Hepatocyte (in vitro differentiated cells): ENCODE data around the gene RAET1G. TPM values are rescaled to one million over a fixed set of nuclear protein-coding genes. Genes with fewer than 3 reads are reported as not detected.

Source experiments
- DNase-seq: peaks from one replicate; pipeline ENCODE4 v3.0.0-alpha.2; 2016; ENCODE audit warnings: low spot score
- H2AFZ ChIP-seq: fragments of 200-600 bp; sonication (generic); 2 replicates; pipeline ENCODE4 v1.6.0; 2016; ENCODE audit warnings: antibody characterized with exemption, mild to moderate bottlenecking
- H3K27ac ChIP-seq: fragments of 200-600 bp; sonication (generic); 2 replicates; pipeline ENCODE4 v1.5.1; 2016; ENCODE audit warnings: mild to moderate bottlenecking
- H3K27me3 ChIP-seq: fragments of 200-600 bp; sonication (generic); 2 replicates; pipeline ENCODE4 v1.6.1; 2016
- H3K36me3 ChIP-seq: fragments of 200-600 bp; sonication (generic); replicated peaks from 2 replicates; pipeline ENCODE4 v1.5.1; 2016; ENCODE audit warnings: low read depth; ENCODE audit not compliant: insufficient read depth
- H3K4me1 ChIP-seq: fragments of 200-600 bp; sonication (generic); 2 replicates; pipeline ENCODE4 v1.5.1; 2016; ENCODE audit warnings: mild to moderate bottlenecking, moderate library complexity; ENCODE audit not compliant: insufficient read depth
- H3K4me2 ChIP-seq: fragments of 200-600 bp; sonication (generic); 2 replicates; pipeline ENCODE4 v1.6.0; 2016
- H3K4me3 ChIP-seq: fragments of 200-600 bp; sonication (generic); 2 replicates; pipeline ENCODE4 v1.5.1; 2016; ENCODE audit warnings: mild to moderate bottlenecking
- H3K79me2 ChIP-seq: fragments of 200-600 bp; sonication (generic); 2 replicates; pipeline ENCODE4 v1.6.0; 2017; ENCODE audit warnings: mild to moderate bottlenecking
- H3K9me2 ChIP-seq: fragments of 200-600 bp; sonication (generic); replicated peaks from 2 replicates; pipeline ENCODE4 v1.6.0; 2017; ENCODE audit warnings: mild to moderate bottlenecking; ENCODE audit not compliant: insufficient read depth
- H3K9me3 ChIP-seq: fragments of 200-600 bp; sonication (generic); 2 replicates; pipeline ENCODE4 v1.5.1; 2016; ENCODE audit warnings: low read depth, mild to moderate bottlenecking
- H4K20me1 ChIP-seq: fragments of 200-600 bp; sonication (generic); 2 replicates; pipeline ENCODE4 v1.6.0; 2016; ENCODE audit warnings: mild to moderate bottlenecking; ENCODE audit not compliant: insufficient read depth, poor library complexity, severe bottlenecking
- CTCF ChIP-seq: fragments of 200-600 bp; sonication (generic); IDR thresholded peaks from 2 replicates; pipeline ENCODE4 v1.5.1; 2016; ENCODE audit warnings: antibody characterized with exemption, mild to moderate bottlenecking; ENCODE audit not compliant: poor library complexity
- EZH2 ChIP-seq: fragments of 200-600 bp; sonication (generic); IDR thresholded peaks from 2 replicates; pipeline ENCODE4 v1.6.1; 2016; ENCODE audit warnings: antibody characterized with exemption, mild to moderate bottlenecking, borderline replicate concordance
- EZH2phosphoT487 ChIP-seq: fragments of 200-600 bp; sonication (generic); IDR thresholded peaks from one replicate; pipeline ENCODE4 v1.6.1; 2018; ENCODE audit warnings: antibody characterized with exemption, mild to moderate bottlenecking, low read depth, moderate library complexity; ENCODE audit not compliant: unreplicated experiment, severe bottlenecking
- WGBS: methylation state at CpG from one replicate; pipeline ENCODE4 v1.1.6; 2016; ENCODE audit warnings: low lambda C conversion rate; ENCODE audit errors: missing lambda C conversion rate; 5-methylcytosine and 5-hydroxymethylcytosine counted together
- polyA plus RNA-seq: library from polyadenylated mRNA; unstranded; fragments of >200 nt; fragmentation: Nextera tagmentation; extraction: Ambion mirVana; gene quantifications from 2 replicates; pipeline ENCODE4 v1.2.1, GENCODE V29; 2016
- total RNA-seq: library from RNA; depleted of rRNA; stranded (reverse); fragments of >200 nt; gene quantifications from 2 replicates; pipeline ENCODE4 v1.2.3, GENCODE V29; 2014

Gene RAET1G
- total and polyA plus RNA-seq, 2 experiments from 2014 or later = 0.31 to 1.5 TPM

- H3K4me2 ChIP-seq = no peak overlapping the region
- no peak overlapping the region for H3K27ac ChIP-seq
- no peak overlapping the region for H3K4me3 ChIP-seq
- H3K36me3 ChIP-seq = no peaks in the 10 kb centered on the region
- TF ChIP-seq CTCF (no peak), EZH2 (no peak), EZH2phosphoT487 (no peak)
- no peaks in the 10 kb centered on the region for H4K20me1 ChIP-seq
- 89% methylated on average over 2 of the region's 2 CpGs for WGBS
- no peak overlapping the region for H2AFZ ChIP-seq
- no peaks in the 10 kb centered on the region for H3K79me2 ChIP-seq
- no peak for DNase-seq
- H3K27me3 ChIP-seq = no peaks in the 10 kb centered on the region
- no peaks in the 10 kb centered on the region for H3K4me1 ChIP-seq
- no peaks in the 10 kb centered on the region for H3K9me2 ChIP-seq
- H3K9me3 ChIP-seq = no peaks in the 10 kb centered on the region
Observed at GRCh38 chr6:149881860-149882259, 41.1 kb downstream of the RAET1G start.

- Histone ChIP-seq H3K4me1 (no peaks in the 10 kb centered on the region), H3K9me3 (no peaks in the 10 kb centered on the region), H3K27ac (no peak overlapping the region), H3K4me2 (no peak overlapping the region), H3K79me2 (no peaks in the 10 kb centered on the region), H3K36me3 (no peaks in the 10 kb centered on the region), H3K9me2 (no peaks in the 10 kb centered on the region), H2AFZ (no peak overlapping the region), H3K4me3 (no peak overlapping the region), H4K20me1 (no peaks in the 10 kb centered on the region), H3K27me3 (no peaks in the 10 kb centered on the region)
- no peak for DNase-seq
- 93% methylated on average over 10 of the region's 10 CpGs for WGBS
- TF ChIP-seq EZH2phosphoT487 = no peak
- TF ChIP-seq EZH2 = no peak
- TF ChIP-seq CTCF = no peak
Observed at GRCh38 chr6:149881066-149881766, 41.7 kb downstream of the RAET1G start.

- no peaks in the 10 kb centered on the region for H3K79me2 ChIP-seq
- no peaks in the 10 kb centered on the region for H3K9me3 ChIP-seq
- no peaks in the 10 kb centered on the region for H3K27me3 ChIP-seq
- no peaks in the 10 kb centered on the region for H4K20me1 ChIP-seq
- DNase-seq = no peak
- no peaks in the 10 kb centered on the region for H3K4me1 ChIP-seq
- WGBS = 86% methylated on average over 1 of the region's 1 CpG
- H3K4me3 ChIP-seq = no peak overlapping the region
- H3K27ac ChIP-seq = no peak overlapping the region
- H2AFZ ChIP-seq = no peak overlapping the region
- no peak overlapping the region for H3K4me2 ChIP-seq
- no peak for TF ChIP-seq EZH2
- TF ChIP-seq EZH2phosphoT487 = no peak
- no peak for TF ChIP-seq CTCF
- no peaks in the 10 kb centered on the region for H3K36me3 ChIP-seq
- H3K9me2 ChIP-seq = no peaks in the 10 kb centered on the region
Observed at GRCh38 chr6:149877659-149878058, 45.3 kb downstream of the RAET1G start.
